SU-DHL-6 (cell line): ENCODE measurements around the gene FRMD8.

Source experiments
- H2AFZ ChIP-seq: fragments of 200-600 bp; sonication (generic); 2 replicates; pipeline ENCODE4 v1.6.1; 2014; ENCODE audit warnings: low read depth, mild to moderate bottlenecking, moderate library complexity, mixed read lengths, antibody characterized with exemption, low read length; ENCODE audit not compliant: severe bottlenecking
- H3F3A ChIP-seq: fragments of 200-600 bp; shearing (Covaris generic); 2 replicates; pipeline ENCODE4 v1.6.0; 2016; ENCODE audit warnings: antibody characterized with exemption, mild to moderate bottlenecking; ENCODE audit not compliant: insufficient read depth
- H3K27ac ChIP-seq: fragments of 200-600 bp; sonication (generic); 2 replicates; pipeline ENCODE4 v1.5.1; 2016; ENCODE audit warnings: low read depth, mild to moderate bottlenecking, low read length, moderate library complexity, mixed read lengths
- H3K27me3 ChIP-seq: fragments of 200-600 bp; sonication (generic), shearing (Covaris generic); 2 replicates; pipeline ENCODE4 v1.6.0; 2014; ENCODE audit warnings: mild to moderate bottlenecking, low read length
- H3K36me3 ChIP-seq: fragments of 200-600 bp; sonication (generic); 2 replicates; pipeline ENCODE4 v1.6.1; 2014; ENCODE audit warnings: mild to moderate bottlenecking, low read length, mixed read lengths
- H3K4me2 ChIP-seq: fragments of 300-600, 200-600 bp; shearing (Covaris generic), sonication (generic); 2 replicates; pipeline ENCODE4 v1.6.0; 2014; ENCODE audit warnings: low read length, low read depth, mild to moderate bottlenecking; ENCODE audit not compliant: poor library complexity, severe bottlenecking
- H3K4me3 ChIP-seq: fragments of 200-600 bp; sonication (generic); 2 replicates; pipeline ENCODE4 v1.5.1; 2014; ENCODE audit warnings: antibody characterized with exemption, low read length, mild to moderate bottlenecking, mixed read lengths; ENCODE audit not compliant: insufficient read depth, poor library complexity, severe bottlenecking
- H3K79me2 ChIP-seq: fragments of 200-600 bp; sonication (generic); 2 replicates; pipeline ENCODE4 v1.6.1; 2014; ENCODE audit warnings: mild to moderate bottlenecking, low read length, moderate library complexity; ENCODE audit not compliant: insufficient read depth
- H3K9ac ChIP-seq: fragments of 200-600 bp; sonication (generic); 2 replicates; pipeline ENCODE4 v1.7.0; 2014; ENCODE audit warnings: mild to moderate bottlenecking, low read length
- H3K9me2 ChIP-seq: fragments of 200-600 bp; sonication (generic); replicated peaks from 2 replicates; pipeline ENCODE4 v1.6.1; 2014; ENCODE audit warnings: low read length; ENCODE audit not compliant: insufficient read depth
- H3K9me3 ChIP-seq: fragments of 200-600 bp; sonication (generic); 2 replicates; pipeline ENCODE4 v1.6.1; 2014; ENCODE audit warnings: low read length, mixed read lengths; ENCODE audit not compliant: insufficient read depth
- H4K20me1 ChIP-seq: fragments of 200-600 bp; sonication (generic); 2 replicates; pipeline ENCODE4 v1.6.1; 2014; ENCODE audit warnings: low read depth, mild to moderate bottlenecking, antibody characterized with exemption, low read length, moderate library complexity, mixed read lengths
- CTCF ChIP-seq: fragments of 200-600 bp; sonication (generic); IDR thresholded peaks from one replicate; pipeline ENCODE4 v1.5.1; 2017; ENCODE audit warnings: antibody characterized with exemption, mild to moderate bottlenecking, low read length, moderate library complexity; ENCODE audit not compliant: insufficient read depth, poor library complexity, severe bottlenecking
- EZH2phosphoT487 ChIP-seq: fragments of 200-600 bp; sonication (generic), shearing (Covaris generic); conservative IDR thresholded peaks from 2 replicates; pipeline ENCODE4 v1.6.1; 2018; ENCODE audit warnings: mild to moderate bottlenecking, antibody characterized with exemption, low read length, moderate library complexity, mixed read lengths

Gene FRMD8

GRCh38 chr11:65389294-65389980 lies 3.0 kb downstream of the FRMD8 start:
- Histone ChIP-seq H3F3A (0 out of 2 replicates have a peak, but pooled peaks cover 4% of the 10 kb centered on the region), H2AFZ (no peak overlapping the region), H3K9me2 (no peaks in the 10 kb centered on the region), H3K9ac (no peak overlapping the region), H3K79me2 (peaks cover 44% of the 10 kb centered on the region), H4K20me1 (no peaks in the 10 kb centered on the region), H3K27ac (no peak overlapping the region), H3K4me2 (no peak overlapping the region), H3K9me3 (no peaks in the 10 kb centered on the region), H3K4me3 (no peak overlapping the region), H3K36me3 (no peaks in the 10 kb centered on the region), H3K27me3 (no peaks in the 10 kb centered on the region)
- TF ChIP-seq CTCF: no peak
- no peak for TF ChIP-seq EZH2phosphoT487

- H3K27ac ChIP-seq: no peak overlapping the region
- no peaks in the 10 kb centered on the region for H3K9me3 ChIP-seq
- TF ChIP-seq CTCF (no peak), EZH2phosphoT487 (no peak)
- H3K79me2 ChIP-seq: peaks cover 44% of the 10 kb centered on the region
- H3K36me3 ChIP-seq: no peaks in the 10 kb centered on the region
- no peak overlapping the region for H3K9ac ChIP-seq
- no peaks in the 10 kb centered on the region for H3K9me2 ChIP-seq
- H3F3A ChIP-seq: no peaks in the 10 kb centered on the region
- no peak overlapping the region for H3K4me2 ChIP-seq
- no peaks in the 10 kb centered on the region for H4K20me1 ChIP-seq
- H2AFZ ChIP-seq: no peak overlapping the region
- no peaks in the 10 kb centered on the region for H3K27me3 ChIP-seq
- H3K4me3 ChIP-seq: no peak overlapping the region
Measured at GRCh38 chr11:65390099-65390941, 3.9 kb downstream of the FRMD8 start.

GRCh38 chr11:65390996-65391395 lies 4.6 kb downstream of the FRMD8 start:
- no peak overlapping the region for H3K9ac ChIP-seq
- H3K79me2 ChIP-seq: peaks cover 44% of the 10 kb centered on the region
- H3F3A ChIP-seq: no peaks in the 10 kb centered on the region
- peak overlapping the region; percentile 3 for H3K4me2 ChIP-seq
- no peaks in the 10 kb centered on the region for H3K9me3 ChIP-seq
- H3K27ac ChIP-seq: no peak overlapping the region
- no peaks in the 10 kb centered on the region for H3K9me2 ChIP-seq
- H2AFZ ChIP-seq: no peak overlapping the region
- no peaks in the 10 kb centered on the region for H4K20me1 ChIP-seq
- no peak overlapping the region for H3K4me3 ChIP-seq
- no peak for TF ChIP-seq CTCF
- TF ChIP-seq EZH2phosphoT487: no peak
- no peaks in the 10 kb centered on the region for H3K27me3 ChIP-seq
- no peaks in the 10 kb centered on the region for H3K36me3 ChIP-seq
